Measurements from ENCODE around the gene RPRD1A. TPM values are rescaled to one million over a fixed set of nuclear protein-coding genes. Genes with fewer than 3 reads are reported as not detected.
"Not testable (repeated sequence)": the region's sequence is repeated elsewhere in the genome, so short reads cannot be mapped to it uniquely, and the experiment has no call there.

The RPRD1A gene
- total RNA-seq, 4 donors from 2014 or later, result 81.4 to 103 (median 92.4) TPM

GRCh38 chr18:36075862-36076587 lies 8.7 kb upstream of the RPRD1A start:
- Histone ChIP-seq H3K27ac (no peak overlapping the region), H3K9me3 (peaks cover 0 to 15% (median 0%) of the 10 kb centered on the region in 3 donors), H3K27me3 (peaks cover 13% of the 10 kb centered on the region), H3K36me3 (no peaks in the 10 kb centered on the region), H3K4me1 (no peaks in the 10 kb centered on the region), H3K4me3 (no peak overlapping the region)
- TF ChIP-seq EP300 (IDR thresholded peaks at IDR 0.05), result no peak
- TF ChIP-seq POLR2A (IDR thresholded peaks at IDR 0.05), result no peak
- no peak for TF ChIP-seq CTCF (IDR thresholded peaks at IDR 0.05)
- no peak for TF ChIP-seq POLR2AphosphoS5 (IDR thresholded peaks at IDR 0.05)
- no peak for ATAC-seq
- 52 to 62% methylated on average over 6 of the region's 6 CpGs for WGBS, 2 donors (ENCODE audit: low coverage in 1 of 2)

GRCh38 chr18:36074435-36074834 lies 7.1 kb upstream of the RPRD1A start:
- ATAC-seq, result no peak
- Histone ChIP-seq H3K4me3 (no peak overlapping the region), H3K9me3 (no peaks in the 10 kb centered on the region), H3K4me1 (no peaks in the 10 kb centered on the region), H3K36me3 (no peaks in the 10 kb centered on the region), H3K27me3 (peaks cover 13% of the 10 kb centered on the region), H3K27ac (no peak overlapping the region)
- 77 to 83% methylated on average over 3 to 4 of the region's 4 CpGs for WGBS, 2 donors (ENCODE audit: low coverage in 1 of 2)
- TF ChIP-seq EP300 (IDR thresholded peaks at IDR 0.05), result no peak

- Histone ChIP-seq H3K4me3 (no peak overlapping the region), H3K27me3 (peaks cover 13% of the 10 kb centered on the region), H3K9me3 (no peaks in the 10 kb centered on the region), H3K4me1 (no peaks in the 10 kb centered on the region), H3K27ac (no peak overlapping the region), H3K36me3 (no peaks in the 10 kb centered on the region)
- no peak for ATAC-seq
- TF ChIP-seq CTCF (IDR thresholded peaks at IDR 0.05) (no peak), EP300 (IDR thresholded peaks at IDR 0.05) (no peak), POLR2A (IDR thresholded peaks at IDR 0.05) (no peak), POLR2AphosphoS5 (IDR thresholded peaks at IDR 0.05) (no peak)
- WGBS, 2 donors (ENCODE audit: low coverage in 1 of 2), result 50 to 83% methylated on average over 1 of the region's 1 CpG
Observed at GRCh38 chr18:36073676-36074075, 6.3 kb upstream of the RPRD1A start.

- not testable (repeated sequence) for H3K9me3 ChIP-seq, H3K27ac ChIP-seq, ATAC-seq, H3K4me3 ChIP-seq, H3K36me3 ChIP-seq, H3K4me1 ChIP-seq
- H3K27me3 ChIP-seq, result peaks cover 13% of the 10 kb centered on the region
- 86% methylated on average over 5 of the region's 8 CpGs; no CpG with 5 or more reads in 1 of the 2 donors for WGBS, 2 donors (ENCODE audit: low coverage in 1 of 2)
Observed at GRCh38 chr18:36072406-36072805, 5.0 kb upstream of the RPRD1A start.

- TF ChIP-seq POLR2A (IDR thresholded peaks at IDR 0.05) (no peak), POLR2AphosphoS5 (IDR thresholded peaks at IDR 0.05) (no peak), EP300 (IDR thresholded peaks at IDR 0.05) (no peak)
Observed at GRCh38 chr18:36066686-36067054, 689 bp downstream of the RPRD1A start.

GRCh38 chr18:36066001-36066400 lies 1.4 kb downstream of the RPRD1A start:
- Histone ChIP-seq H3K36me3 (no peaks in the 10 kb centered on the region), H3K4me3 (peak overlapping the region in 1 of 2 donors; percentile 91), H3K9me3 (no peaks in the 10 kb centered on the region), H3K27me3 (no peaks in the 10 kb centered on the region), H3K27ac (no peak overlapping the region), H3K4me1 (peaks cover 0 to 38% (median 4%) of the 10 kb centered on the region in 3 donors)
- WGBS, 2 donors (ENCODE audit: low coverage in 1 of 2), result 29 to 31% methylated on average over 4 to 5 of the region's 5 CpGs
- TF ChIP-seq POLR2AphosphoS5 (IDR thresholded peaks at IDR 0.05) (no peak), CTCF (IDR thresholded peaks at IDR 0.05) (no peak), POLR2A (IDR thresholded peaks at IDR 0.05) (no peak), EP300 (IDR thresholded peaks at IDR 0.05) (no peak)
- ATAC-seq, result no peak

More at GRCh38 chr18:36066686-36067054, 689 bp downstream of the RPRD1A start:
- Histone ChIP-seq H3K27ac (peak overlapping the region; percentile 64 to 94 (median 88)), H3K4me1 (peaks cover 0 to 38% (median 4%) of the 10 kb centered on the region in 3 donors), H3K27me3 (no peaks in the 10 kb centered on the region), H3K36me3 (no peaks in the 10 kb centered on the region), H3K9me3 (no peaks in the 10 kb centered on the region), H3K4me3 (peak overlapping the region; percentile 79 to 91)
- 0% methylated on average over 5 of the region's 5 CpGs for whole genome bisulfite sequencing, 2 donors (ENCODE audit: low coverage in 1 of 2)
- no peak for ATAC-seq

- not testable (repeated sequence) for H3K27me3 ChIP-seq
Observed at GRCh38 chr18:36064809-36065079, 2.6 kb downstream of the RPRD1A start.

More at GRCh38 chr18:36064809-36065079, 2.6 kb downstream of the RPRD1A start:
- not testable (repeated sequence) for H3K27ac ChIP-seq, ATAC-seq, H3K36me3 ChIP-seq, H3K4me3 ChIP-seq, H3K9me3 ChIP-seq
- peaks cover 0 to 38% (median 4%) of the 10 kb centered on the region in 3 donors for H3K4me1 ChIP-seq
- 93% methylated on average over 6 of the region's 9 CpGs; no CpG with 5 or more reads in 1 of the 2 donors for WGBS, 2 donors (ENCODE audit: low coverage in 1 of 2)
